Natural killer cell (primary cell): Measurements from ENCODE around the gene NRG3. TPM values are rescaled to one million over a fixed set of nuclear protein-coding genes. Genes with fewer than 3 reads are reported as not detected.

Experiments used
- ATAC-seq, 3 donors: fragments of 150-1000 bp in 2 of 3; fragments of 200-7000 bp in 1 of 3; cut with Tn5 transposase; 1 replicate in 1 of 3; 2 replicates in 2 of 3; pipeline ENCODE4 v1.10.0; 2021; ENCODE audit warnings: mild to moderate bottlenecking in 2 of 3, moderate library complexity in 2 of 3
- DNase-seq, 2 donors: peaks; one replicate each; pipeline versions ENCODE4 v3.0.0 to v3.0.0-alpha.2; 2013 to 2021; ENCODE audit warnings: mixed read lengths in 1 of 2
- H3K27ac ChIP-seq: one replicate; pipeline ENCODE4 v1.5.1; 2013; ENCODE audit warnings: mild to moderate bottlenecking, low read length
- H3K27me3 ChIP-seq: one replicate; pipeline ENCODE4 v1.6.1; 2013; ENCODE audit warnings: low read length; ENCODE audit not compliant: control insufficient read depth, insufficient read depth
- H3K36me3 ChIP-seq: one replicate; pipeline ENCODE4 v1.6.1; 2013; ENCODE audit warnings: low read length; ENCODE audit not compliant: control insufficient read depth, insufficient read depth
- H3K4me1 ChIP-seq: one replicate; pipeline ENCODE4 v1.6.1; 2013; ENCODE audit warnings: low read length; ENCODE audit not compliant: control insufficient read depth, insufficient read depth
- H3K4me3 ChIP-seq: one replicate; pipeline ENCODE4 v1.5.1; 2013; ENCODE audit warnings: low read length
- H3K9me3 ChIP-seq: one replicate; pipeline ENCODE4 v1.6.1; 2013; ENCODE audit warnings: low read length; ENCODE audit not compliant: control insufficient read depth, insufficient read depth
- H3K27ac Mint-ChIP-seq, 2 donors: one replicate each; pipeline ENCODE4 v1.8.0; 2022; ENCODE audit warnings: mild to moderate bottlenecking in 2 of 2, mixed read lengths in 2 of 2, moderate library complexity in 1 of 2
- H3K27me3 Mint-ChIP-seq, 2 donors: one replicate each; pipeline ENCODE4 v1.8.0; 2022; ENCODE audit warnings: low read depth in 2 of 2, mixed read lengths in 2 of 2
- H3K36me3 Mint-ChIP-seq: one replicate; pipeline ENCODE4 v1.8.0; 2022; ENCODE audit warnings: mixed read lengths
- H3K4me1 Mint-ChIP-seq, 2 donors: one replicate each; pipeline ENCODE4 v1.8.0; 2022; ENCODE audit warnings: mixed read lengths in 2 of 2
- H3K4me3 Mint-ChIP-seq: one replicate; pipeline ENCODE4 v1.8.0; 2022; ENCODE audit warnings: mild to moderate bottlenecking, moderate library complexity, mixed read lengths
- H3K9me3 Mint-ChIP-seq, 2 donors: one replicate each; pipeline ENCODE4 v1.8.0; 2022; ENCODE audit warnings: mixed read lengths in 2 of 2
- WGBS: methylation state at CpG from one replicate; pipeline ENCODE4 v1.1.7; 2013; ENCODE audit warnings: missing lambda C conversion rate; ENCODE audit not compliant: insufficient coverage; 5-methylcytosine and 5-hydroxymethylcytosine counted together
- intact Hi-C: fragments of 100-400 bp; cut with micrococcal nuclease; formaldehyde crosslinking; loops from one replicate; pipeline ENCODE4 v1.14.2; 2022
- total RNA-seq, 4 donors: library from RNA; stranded (reverse); fragments of 120-200 nt in 1 of 4; gene quantifications; one replicate each; pipeline versions ENCODE4 v1.2.3 to v1.2.4, GENCODE V29; 2013 to 2022
- TF ChIP-seq, protein P1 (sequence below): fragments of 200-600 bp; IDR thresholded peaks from one replicate; pipeline ENCODE4 v1.8.0; 2022; ENCODE audit warnings: antibody characterized with exemption

The NRG3 gene
- total RNA-seq, 3 donors from 2014 or later (not counting 1 experiment from before 2014, with no cell fraction given): not detected

DNA sequence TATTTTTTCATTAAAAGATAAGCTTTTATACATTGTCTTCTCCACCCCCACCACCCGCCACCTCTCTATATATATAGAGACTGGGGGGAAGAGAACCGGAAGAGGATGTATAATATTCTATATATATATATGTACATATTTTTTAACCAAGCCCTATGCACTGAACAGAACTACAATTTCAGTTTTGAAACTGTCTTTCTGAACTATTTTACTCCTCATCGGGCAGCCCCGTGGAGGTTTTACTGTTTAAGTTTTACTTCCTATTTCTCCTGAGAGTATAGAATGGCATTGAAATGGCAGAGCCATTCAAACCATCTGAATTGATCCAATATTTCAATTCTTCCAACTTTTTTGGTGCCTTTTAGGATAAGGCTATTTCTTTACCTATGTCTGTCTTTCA is 1047.1 kb downstream of the NRG3 start:
- H3K9me3 ChIP-seq: no peaks in the 10 kb centered on the region
- no peaks in the 10 kb centered on the region for H3K36me3 Mint-ChIP-seq
- intact Hi-C loops: no loop called here
- H3K27me3 ChIP-seq: no peaks in the 10 kb centered on the region
- TF ChIP-seq, protein P1, sequence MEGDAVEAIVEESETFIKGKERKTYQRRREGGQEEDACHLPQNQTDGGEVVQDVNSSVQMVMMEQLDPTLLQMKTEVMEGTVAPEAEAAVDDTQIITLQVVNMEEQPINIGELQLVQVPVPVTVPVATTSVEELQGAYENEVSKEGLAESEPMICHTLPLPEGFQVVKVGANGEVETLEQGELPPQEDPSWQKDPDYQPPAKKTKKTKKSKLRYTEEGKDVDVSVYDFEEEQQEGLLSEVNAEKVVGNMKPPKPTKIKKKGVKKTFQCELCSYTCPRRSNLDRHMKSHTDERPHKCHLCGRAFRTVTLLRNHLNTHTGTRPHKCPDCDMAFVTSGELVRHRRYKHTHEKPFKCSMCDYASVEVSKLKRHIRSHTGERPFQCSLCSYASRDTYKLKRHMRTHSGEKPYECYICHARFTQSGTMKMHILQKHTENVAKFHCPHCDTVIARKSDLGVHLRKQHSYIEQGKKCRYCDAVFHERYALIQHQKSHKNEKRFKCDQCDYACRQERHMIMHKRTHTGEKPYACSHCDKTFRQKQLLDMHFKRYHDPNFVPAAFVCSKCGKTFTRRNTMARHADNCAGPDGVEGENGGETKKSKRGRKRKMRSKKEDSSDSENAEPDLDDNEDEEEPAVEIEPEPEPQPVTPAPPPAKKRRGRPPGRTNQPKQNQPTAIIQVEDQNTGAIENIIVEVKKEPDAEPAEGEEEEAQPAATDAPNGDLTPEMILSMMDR: no peak
- H3K27ac Mint-ChIP-seq: no peak overlapping the region
- no peak overlapping the region for H3K4me3 Mint-ChIP-seq
- no peaks in the 10 kb centered on the region for H3K4me1 ChIP-seq
- no peaks in the 10 kb centered on the region for H3K27me3 Mint-ChIP-seq
- H3K4me1 Mint-ChIP-seq: no peaks in the 10 kb centered on the region
- peaks cover 16 to 21% of the 10 kb centered on the region in 2 donors for H3K9me3 Mint-ChIP-seq
- no peak overlapping the region for H3K4me3 ChIP-seq
- no peak overlapping the region for H3K27ac ChIP-seq
- no CpG with 5 or more reads among the region's 4 CpGs for WGBS
- no peak for DNase-seq
- no peak for ATAC-seq
- H3K36me3 ChIP-seq: no peaks in the 10 kb centered on the region

DNA sequence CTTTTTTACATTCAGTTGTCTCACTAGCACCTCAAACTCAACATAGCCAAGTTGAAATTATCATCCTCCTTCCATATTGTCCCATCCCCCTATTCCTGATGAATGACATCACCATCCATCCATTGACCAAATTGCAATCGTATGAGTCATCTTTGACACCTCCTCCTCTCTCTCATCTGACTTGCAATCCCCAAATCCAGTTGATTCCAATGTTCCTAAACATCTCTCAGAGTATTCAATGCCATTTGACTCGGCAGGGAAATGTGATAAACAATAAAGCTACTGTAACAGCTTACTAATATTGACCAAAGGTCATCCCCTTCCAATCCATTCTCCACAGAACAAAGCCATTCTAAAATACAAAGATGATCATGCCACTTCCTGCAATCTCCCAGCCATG is 1047.8 kb downstream of the NRG3 start:
- H3K4me3 Mint-ChIP-seq: no peak overlapping the region
- no peaks in the 10 kb centered on the region for H3K4me1 Mint-ChIP-seq
- no peaks in the 10 kb centered on the region for H3K9me3 ChIP-seq
- H3K27ac Mint-ChIP-seq: no peak overlapping the region
- no peaks in the 10 kb centered on the region for H3K36me3 Mint-ChIP-seq
- peaks cover 14 to 18% of the 10 kb centered on the region in 2 donors for H3K9me3 Mint-ChIP-seq
- H3K4me1 ChIP-seq: no peaks in the 10 kb centered on the region
- no peaks in the 10 kb centered on the region for H3K27me3 ChIP-seq
- TF ChIP-seq, protein P1: no peak
- 66% methylated on average over 2 of the region's 2 CpGs for WGBS
- ATAC-seq (no peak), DNase-seq (no peak)
- intact Hi-C loops: no loop called here
- no peaks in the 10 kb centered on the region for H3K36me3 ChIP-seq
- H3K27me3 Mint-ChIP-seq: no peaks in the 10 kb centered on the region
- no peak overlapping the region for H3K4me3 ChIP-seq
- no peak overlapping the region for H3K27ac ChIP-seq

DNA sequence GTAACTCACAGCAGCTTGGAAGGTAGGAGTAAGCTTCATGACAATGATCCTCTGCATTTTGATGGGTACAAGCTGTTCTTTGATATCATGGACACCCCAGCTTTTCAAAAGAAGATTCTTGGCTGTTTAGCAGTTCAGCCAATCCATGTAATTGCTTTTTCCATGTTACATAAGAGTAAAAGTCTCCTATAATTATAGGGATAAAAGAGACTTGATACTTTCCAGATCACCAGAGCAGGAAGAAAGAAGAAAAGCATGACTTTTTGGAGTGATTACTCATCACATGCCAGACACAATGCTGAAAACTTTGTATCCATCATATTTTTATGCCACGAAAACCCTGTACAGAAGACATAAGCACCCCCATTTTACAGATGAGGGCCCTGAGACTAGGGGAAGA is 1049.7 kb downstream of the NRG3 start:
- no peak for ATAC-seq
- H3K4me3 Mint-ChIP-seq: no peak overlapping the region

DNA sequence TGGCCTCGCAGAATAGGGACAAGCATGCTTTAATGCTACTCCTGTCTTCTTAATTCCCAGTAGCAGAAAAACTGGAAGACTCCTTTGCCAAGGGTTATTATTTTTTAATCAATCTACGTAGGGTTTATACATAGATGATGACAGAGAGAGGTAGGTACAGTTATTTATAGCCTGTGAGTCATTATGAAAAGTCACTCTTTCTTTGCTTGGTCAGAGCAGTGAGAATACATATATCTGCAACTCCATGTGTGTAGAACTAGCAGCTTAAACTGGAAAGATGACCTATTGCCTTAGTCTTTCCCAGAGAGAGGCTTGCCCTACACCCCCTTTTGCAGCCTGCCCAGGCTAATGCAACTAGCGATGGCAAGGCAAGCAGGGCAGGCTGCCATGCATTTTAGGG is 1050.6 kb downstream of the NRG3 start:
- H3K27me3 Mint-ChIP-seq: no peaks in the 10 kb centered on the region
- intact Hi-C loops: no loop called here
- WGBS: 62% methylated on average over 3 of the region's 3 CpGs
- Histone ChIP-seq H3K27ac (no peak overlapping the region), H3K4me1 (no peaks in the 10 kb centered on the region), H3K27me3 (no peaks in the 10 kb centered on the region), H3K4me3 (no peak overlapping the region), H3K36me3 (no peaks in the 10 kb centered on the region), H3K9me3 (peaks cover 2% of the 10 kb centered on the region)
- H3K36me3 Mint-ChIP-seq: no peaks in the 10 kb centered on the region
- no peaks in the 10 kb centered on the region for H3K4me1 Mint-ChIP-seq
- DNase-seq (no peak), ATAC-seq (no peak)
- no peak overlapping the region for H3K27ac Mint-ChIP-seq
- H3K4me3 Mint-ChIP-seq: no peak overlapping the region
- peaks cover 17% of the 10 kb centered on the region in 2 donors for H3K9me3 Mint-ChIP-seq
- TF ChIP-seq, protein P1: no peak

More for the DNA sequence above, 1049.7 kb downstream of the NRG3 start:
- Histone ChIP-seq H3K4me3 (no peak overlapping the region), H3K27me3 (no peaks in the 10 kb centered on the region), H3K27ac (no peak overlapping the region), H3K9me3 (peaks cover 2% of the 10 kb centered on the region), H3K4me1 (no peaks in the 10 kb centered on the region), H3K36me3 (no peaks in the 10 kb centered on the region)
- no peak for DNase-seq
- no peaks in the 10 kb centered on the region for H3K27me3 Mint-ChIP-seq
- WGBS: no CpG with 5 or more reads among the region's 1 CpG
- peaks cover 16% of the 10 kb centered on the region in 2 donors for H3K9me3 Mint-ChIP-seq
- no peak overlapping the region for H3K27ac Mint-ChIP-seq
- intact Hi-C loops: no loop called here
- no peaks in the 10 kb centered on the region for H3K36me3 Mint-ChIP-seq
- TF ChIP-seq, protein P1: no peak
- H3K4me1 Mint-ChIP-seq: no peaks in the 10 kb centered on the region
